HEK293 (cell line): ENCODE data around the gene DDX27.

Source experiments
- BCL11A ChIP-seq: fragments of 450-650 bp; formaldehyde crosslinking; IDR thresholded peaks from 2 replicates; pipeline ENCODE4 v1.5.1; 2016; ENCODE audit warnings: low read depth, missing biosample characterization, missing genetic modification characterization
- IKZF3 ChIP-seq: fragments of 450-650 bp; IDR thresholded peaks from 2 replicates; pipeline ENCODE4 v1.5.0; 2018; ENCODE audit warnings: missing biosample characterization, mild to moderate bottlenecking, missing genetic modification characterization, moderate library complexity
- MZF1 ChIP-seq: fragments of 450-650 bp; formaldehyde crosslinking; IDR thresholded peaks from 2 replicates; pipeline ENCODE4 v1.5.1; 2017; ENCODE audit warnings: missing biosample characterization, missing genetic modification characterization, borderline replicate concordance
- PRDM4 ChIP-seq: fragments of 450-650 bp; formaldehyde crosslinking; IDR thresholded peaks from 2 replicates; pipeline ENCODE4 v1.5.1; 2017; ENCODE audit warnings: missing biosample characterization, missing genetic modification characterization
- RBAK ChIP-seq: fragments of 450-650 bp; formaldehyde crosslinking; IDR thresholded peaks from 2 replicates; pipeline ENCODE4 v1.5.1; 2016; ENCODE audit warnings: missing biosample characterization, missing genetic modification characterization
- ZBTB17 ChIP-seq: fragments of 450-650 bp; formaldehyde crosslinking; IDR thresholded peaks from 2 replicates; pipeline ENCODE4 v1.5.1; 2016; ENCODE audit warnings: missing biosample characterization, missing genetic modification characterization
- ZBTB8A ChIP-seq: fragments of 450-650 bp; formaldehyde crosslinking; IDR thresholded peaks from 2 replicates; pipeline ENCODE4 v1.5.1; 2016; ENCODE audit warnings: missing biosample characterization, missing genetic modification characterization
- ZFP3 ChIP-seq: fragments of 450-650 bp; formaldehyde crosslinking; IDR thresholded peaks from 2 replicates; pipeline ENCODE4 v1.5.1; 2016; ENCODE audit warnings: low read depth, missing biosample characterization, missing genetic modification characterization
- ZNF112 ChIP-seq: fragments of 450-650 bp; formaldehyde crosslinking; IDR thresholded peaks from 2 replicates; pipeline ENCODE4 v1.5.0; 2017; ENCODE audit warnings: missing biosample characterization, missing genetic modification characterization
- ZNF121 ChIP-seq: fragments of 450-650 bp; formaldehyde crosslinking; IDR thresholded peaks from 2 replicates; pipeline ENCODE4 v1.5.1; 2016; ENCODE audit warnings: missing biosample characterization, missing genetic modification characterization
- ZNF132 ChIP-seq: fragments of 450-650 bp; formaldehyde crosslinking; IDR thresholded peaks from 2 replicates; pipeline ENCODE4 v1.5.1; 2017; ENCODE audit warnings: missing biosample characterization, missing genetic modification characterization, borderline replicate concordance
- ZNF140 ChIP-seq: fragments of 450-650 bp; formaldehyde crosslinking; IDR thresholded peaks from 2 replicates; pipeline ENCODE4 v1.5.1; 2016; ENCODE audit warnings: missing biosample characterization, missing genetic modification characterization
- ZNF146 ChIP-seq: fragments of 450-650 bp; formaldehyde crosslinking; IDR thresholded peaks from 2 replicates; pipeline ENCODE4 v1.5.1; 2016; ENCODE audit warnings: missing biosample characterization, missing genetic modification characterization
- ZNF184 ChIP-seq: fragments of 450-650 bp; IDR thresholded peaks from 2 replicates; pipeline ENCODE4 v1.5.1; 2018; ENCODE audit warnings: missing biosample characterization, mild to moderate bottlenecking, missing genetic modification characterization
- ZNF202 ChIP-seq: fragments of 450-650 bp; formaldehyde crosslinking; IDR thresholded peaks from 2 replicates; pipeline ENCODE4 v1.5.1; 2016; ENCODE audit warnings: missing biosample characterization, missing genetic modification characterization, borderline replicate concordance
- ZNF280D ChIP-seq: fragments of 450-650 bp; formaldehyde crosslinking; IDR thresholded peaks from 2 replicates; pipeline ENCODE4 v1.5.1; 2016; ENCODE audit warnings: missing biosample characterization, missing genetic modification characterization
- ZNF292 ChIP-seq: fragments of 450-650 bp; formaldehyde crosslinking; IDR thresholded peaks from 2 replicates; pipeline ENCODE4 v1.5.1; 2016; ENCODE audit warnings: low read depth, missing biosample characterization, missing genetic modification characterization, borderline replicate concordance
- ZNF335 ChIP-seq: fragments of 450-650 bp; formaldehyde crosslinking; conservative IDR thresholded peaks from 2 replicates; pipeline ENCODE4 v1.5.1; 2016; ENCODE audit warnings: missing biosample characterization, missing genetic modification characterization
- ZNF362 ChIP-seq: fragments of 450-650 bp; formaldehyde crosslinking; IDR thresholded peaks from 2 replicates; pipeline ENCODE4 v1.5.1; 2016; ENCODE audit warnings: missing biosample characterization, missing genetic modification characterization
- ZNF391 ChIP-seq: fragments of 450-650 bp; formaldehyde crosslinking; IDR thresholded peaks from 2 replicates; pipeline ENCODE4 v1.5.1; 2016; ENCODE audit warnings: low read depth, missing biosample characterization, missing genetic modification characterization, borderline replicate concordance
- ZNF501 ChIP-seq: fragments of 450-650 bp; formaldehyde crosslinking; IDR thresholded peaks from 2 replicates; pipeline ENCODE4 v1.5.1; 2016; ENCODE audit warnings: missing biosample characterization, missing genetic modification characterization
- ZNF596 ChIP-seq: fragments of 450-650 bp; IDR thresholded peaks from 2 replicates; pipeline ENCODE4 v1.5.0; 2018; ENCODE audit warnings: missing biosample characterization, mild to moderate bottlenecking, missing genetic modification characterization, moderate library complexity
- ZNF621 ChIP-seq: fragments of 450-650 bp; formaldehyde crosslinking; IDR thresholded peaks from 2 replicates; pipeline ENCODE4 v1.5.1; 2017; ENCODE audit warnings: missing biosample characterization, missing genetic modification characterization
- ZNF843 ChIP-seq: fragments of 450-650 bp; formaldehyde crosslinking; IDR thresholded peaks from 2 replicates; pipeline ENCODE4 v1.5.1; 2016; ENCODE audit warnings: missing biosample characterization, missing genetic modification characterization
- TF ChIP-seq, protein P1 (sequence below): fragments of 450-650 bp; formaldehyde crosslinking; IDR thresholded peaks from 2 replicates; pipeline ENCODE4 v1.5.1; 2016; ENCODE audit warnings: missing biosample characterization, missing genetic modification characterization
- TF ChIP-seq, protein P2 (sequence below): fragments of 450-650 bp; formaldehyde crosslinking; IDR thresholded peaks from 2 replicates; pipeline ENCODE4 v1.5.1; 2016; ENCODE audit warnings: missing biosample characterization, missing genetic modification characterization
- TF ChIP-seq, protein P3 (sequence below): fragments of 450-650 bp; formaldehyde crosslinking; IDR thresholded peaks from 2 replicates; pipeline ENCODE4 v1.5.1; 2016; ENCODE audit warnings: missing biosample characterization, missing genetic modification characterization
- TF ChIP-seq, protein P4 (sequence below): IDR thresholded peaks from 2 replicates; pipeline ENCODE4 v1.6.1; 2011; ENCODE audit warnings: mild to moderate bottlenecking, low read depth, low read length, borderline replicate concordance

Gene DDX27

DNA sequence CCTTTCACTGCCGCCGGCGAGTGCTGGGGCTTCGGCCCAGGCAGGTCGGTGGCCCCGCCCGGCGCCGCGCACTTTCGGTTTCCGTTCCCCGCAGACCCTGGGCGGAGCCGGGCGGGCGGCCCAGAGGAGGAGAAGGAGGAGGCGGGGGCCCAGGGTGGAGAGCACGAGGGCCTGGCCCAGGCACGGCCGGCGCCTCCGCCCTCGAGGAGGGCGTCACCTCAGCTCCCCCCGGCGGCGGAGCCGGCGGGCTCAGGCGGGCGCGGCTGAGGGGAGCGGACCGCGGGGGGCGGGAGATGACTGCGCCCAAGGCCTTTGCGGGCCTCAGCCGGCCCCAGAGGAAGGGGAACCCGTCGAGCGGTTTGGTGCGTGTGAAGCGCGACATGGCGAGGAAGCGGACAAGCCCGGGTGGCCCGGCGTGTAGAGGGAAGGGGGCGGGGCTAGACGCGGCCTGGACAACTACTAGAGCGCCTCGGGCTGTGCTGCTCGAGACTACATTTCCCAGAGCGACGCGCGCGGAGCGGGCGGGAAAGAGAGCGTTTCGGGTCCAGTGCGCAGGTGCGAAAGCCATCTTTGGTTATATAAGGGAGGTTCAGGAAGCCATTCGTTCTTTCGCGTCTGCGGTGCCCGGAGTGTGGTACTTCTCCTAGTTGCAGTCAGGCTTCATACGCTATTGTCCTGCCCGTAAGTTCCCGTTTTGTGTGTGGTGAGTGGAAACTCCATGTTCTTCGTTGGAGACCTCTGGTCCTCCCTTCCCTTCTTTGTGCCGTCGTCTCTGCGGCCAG, 59.0 kb downstream of the DDX27 start, which contains the start of gene ZNFX1 (continued):
- TF ChIP-seq, protein P1, sequence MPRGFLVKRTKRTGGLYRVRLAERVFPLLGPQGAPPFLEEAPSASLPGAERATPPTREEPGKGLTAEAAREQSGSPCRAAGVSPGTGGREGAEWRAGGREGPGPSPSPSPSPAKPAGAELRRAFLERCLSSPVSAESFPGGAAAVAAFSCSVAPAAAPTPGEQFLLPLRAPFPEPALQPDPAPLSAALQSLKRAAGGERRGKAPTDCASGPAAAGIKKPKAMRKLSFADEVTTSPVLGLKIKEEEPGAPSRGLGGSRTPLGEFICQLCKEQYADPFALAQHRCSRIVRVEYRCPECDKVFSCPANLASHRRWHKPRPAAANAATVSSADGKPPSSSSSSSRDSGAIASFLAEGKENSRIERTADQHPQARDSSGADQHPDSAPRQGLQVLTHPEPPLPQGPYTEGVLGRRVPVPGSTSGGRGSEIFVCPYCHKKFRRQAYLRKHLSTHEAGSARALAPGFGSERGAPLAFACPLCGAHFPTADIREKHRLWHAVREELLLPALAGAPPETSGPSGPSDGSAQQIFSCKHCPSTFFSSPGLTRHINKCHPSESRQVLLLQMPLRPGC = peak; percentile 32; the same call in 1 of the 2 replicates
- peak; percentile 70; the same call in 1 of the 2 replicates for TF ChIP-seq ZNF335 (tag by site-specific recombination)
- peak; percentile 86; the same call in 1 of the 2 replicates for TF ChIP-seq ZNF280D
- no peak for TF ChIP-seq BCL11A (tag by site-specific recombination)
- TF ChIP-seq, protein P2, sequence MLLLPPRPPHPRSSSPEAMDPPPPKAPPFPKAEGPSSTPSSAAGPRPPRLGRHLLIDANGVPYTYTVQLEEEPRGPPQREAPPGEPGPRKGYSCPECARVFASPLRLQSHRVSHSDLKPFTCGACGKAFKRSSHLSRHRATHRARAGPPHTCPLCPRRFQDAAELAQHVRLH (tag by site-specific recombination) = no peak
- TF ChIP-seq ZNF132 (tag by site-specific recombination) = no peak
- TF ChIP-seq ZBTB8A (tag by site-specific recombination) = peak; percentile 97
- no peak for TF ChIP-seq ZNF621 (tag by site-specific recombination)
- TF ChIP-seq ZNF596 (tag by site-specific recombination) = no peak
- TF ChIP-seq ZNF184 (tag by site-specific recombination) = peak; percentile 83
- no peak for TF ChIP-seq ZFP3 (tag by site-specific recombination)
- no peak for TF ChIP-seq ZNF140 (tag by site-specific recombination)
- TF ChIP-seq ZNF146 = 0 out of 2 replicates have a peak, but pooled peaks have one; percentile 6
- 0 out of 2 replicates have a peak, but pooled peaks have one; percentile 18 for TF ChIP-seq PRDM4 (tag by site-specific recombination)
- no peak for TF ChIP-seq RBAK (tag by site-specific recombination)
- 0 out of 2 replicates have a peak, but pooled peaks have one; percentile 42 for TF ChIP-seq IKZF3 (tag by site-specific recombination)
- no peak for TF ChIP-seq ZNF362 (tag by site-specific recombination)
- no peak for TF ChIP-seq ZNF112 (tag by site-specific recombination)
- TF ChIP-seq, protein P3, sequence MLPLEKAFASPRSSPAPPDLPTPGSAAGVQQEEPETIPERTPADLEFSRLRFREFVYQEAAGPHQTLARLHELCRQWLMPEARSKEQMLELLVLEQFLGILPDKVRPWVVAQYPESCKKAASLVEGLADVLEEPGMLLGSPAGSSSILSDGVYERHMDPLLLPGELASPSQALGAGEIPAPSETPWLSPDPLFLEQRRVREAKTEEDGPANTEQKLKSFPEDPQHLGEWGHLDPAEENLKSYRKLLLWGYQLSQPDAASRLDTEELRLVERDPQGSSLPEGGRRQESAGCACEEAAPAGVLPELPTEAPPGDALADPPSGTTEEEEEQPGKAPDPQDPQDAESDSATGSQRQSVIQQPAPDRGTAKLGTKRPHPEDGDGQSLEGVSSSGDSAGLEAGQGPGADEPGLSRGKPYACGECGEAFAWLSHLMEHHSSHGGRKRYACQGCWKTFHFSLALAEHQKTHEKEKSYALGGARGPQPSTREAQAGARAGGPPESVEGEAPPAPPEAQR (tag by site-specific recombination) = peak; percentile 42; the same call in 1 of the 2 replicates
- TF ChIP-seq, protein P4, sequence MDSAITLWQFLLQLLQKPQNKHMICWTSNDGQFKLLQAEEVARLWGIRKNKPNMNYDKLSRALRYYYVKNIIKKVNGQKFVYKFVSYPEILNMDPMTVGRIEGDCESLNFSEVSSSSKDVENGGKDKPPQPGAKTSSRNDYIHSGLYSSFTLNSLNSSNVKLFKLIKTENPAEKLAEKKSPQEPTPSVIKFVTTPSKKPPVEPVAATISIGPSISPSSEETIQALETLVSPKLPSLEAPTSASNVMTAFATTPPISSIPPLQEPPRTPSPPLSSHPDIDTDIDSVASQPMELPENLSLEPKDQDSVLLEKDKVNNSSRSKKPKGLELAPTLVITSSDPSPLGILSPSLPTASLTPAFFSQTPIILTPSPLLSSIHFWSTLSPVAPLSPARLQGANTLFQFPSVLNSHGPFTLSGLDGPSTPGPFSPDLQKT = no peak
- TF ChIP-seq ZNF843 (tag by site-specific recombination) = 0 out of 2 replicates have a peak, but pooled peaks have one; percentile 65
- peak; percentile 96 for TF ChIP-seq ZNF391 (tag by site-specific recombination)
- TF ChIP-seq ZNF202 (tag by site-specific recombination) = no peak
- TF ChIP-seq ZNF121 (tag by site-specific recombination) = no peak
- TF ChIP-seq ZBTB17 (tag by site-specific recombination) = peak; percentile 78
- TF ChIP-seq ZNF292 (tag by site-specific recombination) = no peak
- TF ChIP-seq ZNF501 = no peak
- TF ChIP-seq MZF1 (tag by site-specific recombination) = peak; percentile 67; the same call in 1 of the 2 replicates
